ENCODE data around the gene C18orf63. TPM values are rescaled to one million over a fixed set of nuclear protein-coding genes. Genes with fewer than 3 reads are reported as not detected.
"Not testable (repeated sequence)": the region's sequence is repeated elsewhere in the genome, so short reads cannot be mapped to it uniquely, and the experiment has no call there.

The C18orf63 gene
- total RNA-seq, 2 experiments from 2014 or later = not detected

DNA sequence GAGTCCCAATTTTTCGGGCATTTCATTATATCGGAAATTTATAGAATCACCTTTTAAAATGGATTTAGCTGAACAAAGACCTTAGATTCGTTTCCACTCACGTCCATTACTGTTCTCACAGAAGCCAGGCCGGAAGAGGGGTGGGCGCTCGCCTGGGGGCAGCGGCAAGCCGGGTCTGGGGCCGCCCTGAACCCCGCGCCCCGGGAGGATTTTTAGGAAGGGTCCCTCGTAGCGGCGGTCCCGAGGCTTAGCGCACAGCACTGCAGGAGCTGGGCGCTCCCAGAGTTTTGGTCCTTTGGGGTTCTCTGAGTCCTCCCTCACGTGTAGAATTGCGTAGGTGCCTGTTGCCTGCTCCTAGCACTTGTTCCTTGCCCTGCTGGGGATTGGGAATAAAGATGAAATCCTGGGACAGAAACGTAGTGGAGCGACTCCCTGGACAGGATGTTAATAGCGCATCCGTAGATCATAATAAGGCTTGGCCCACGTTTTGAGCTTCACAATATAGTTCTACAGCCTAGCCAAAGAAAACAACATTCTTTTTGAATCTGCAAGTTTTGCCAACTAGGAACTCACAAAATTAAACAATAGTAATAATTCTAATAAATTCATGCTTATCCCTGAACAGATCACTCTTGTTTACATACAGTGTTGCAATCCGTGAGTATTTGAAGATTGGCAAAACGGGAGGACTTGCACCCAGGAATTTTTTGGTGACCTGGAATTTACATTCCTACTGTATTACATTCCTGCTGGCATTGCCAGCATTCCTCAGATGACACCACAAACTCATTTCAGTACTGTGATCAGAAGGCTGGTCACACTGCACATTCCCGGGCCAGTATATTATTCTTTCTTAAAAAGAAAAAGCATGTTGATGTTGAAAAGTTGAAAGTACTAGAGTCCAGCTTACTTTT is 875 bp downstream of the C18orf63 start:
- Histone ChIP-seq H3K27ac (ENCODE audit: low read depth, low read length, poor library complexity, severe bottlenecking) (no peak overlapping the region), H3K4me2 (ENCODE audit: low read length) (no peak overlapping the region), H3K9me2 (ENCODE audit: insufficient read depth, low read length) (no peaks in the 10 kb centered on the region), H2AFZ (ENCODE audit: low read length) (no peak overlapping the region), H3K9me3 (ENCODE audit: low read length) (no peaks in the 10 kb centered on the region), H3K4me1 (ENCODE audit: insufficient read depth, low read length, poor library complexity, severe bottlenecking) (no peaks in the 10 kb centered on the region), H4K20me1 (ENCODE audit: insufficient read depth, low read length) (no peaks in the 10 kb centered on the region), H3K4me3 (ENCODE audit: low read depth, low read length, poor library complexity, severe bottlenecking) (no peak overlapping the region), H3K79me2 (ENCODE audit: insufficient read depth, low read depth, low read length) (no peaks in the 10 kb centered on the region), H3K36me3 (ENCODE audit: insufficient read depth, low read length) (no peaks in the 10 kb centered on the region)
- ChIA-PET POLR2A (no interaction called here), CTCF (ENCODE audit: unreplicated experiment) (no interaction called here)
- no TSS peak for BruUV-seq (replicated peaks)
- no peak for TF ChIP-seq EZH2phosphoT487 (IDR thresholded peaks at IDR 0.05; ENCODE audit: borderline replicate concordance, low read depth, low read length)
- TF ChIP-seq, protein P1, sequence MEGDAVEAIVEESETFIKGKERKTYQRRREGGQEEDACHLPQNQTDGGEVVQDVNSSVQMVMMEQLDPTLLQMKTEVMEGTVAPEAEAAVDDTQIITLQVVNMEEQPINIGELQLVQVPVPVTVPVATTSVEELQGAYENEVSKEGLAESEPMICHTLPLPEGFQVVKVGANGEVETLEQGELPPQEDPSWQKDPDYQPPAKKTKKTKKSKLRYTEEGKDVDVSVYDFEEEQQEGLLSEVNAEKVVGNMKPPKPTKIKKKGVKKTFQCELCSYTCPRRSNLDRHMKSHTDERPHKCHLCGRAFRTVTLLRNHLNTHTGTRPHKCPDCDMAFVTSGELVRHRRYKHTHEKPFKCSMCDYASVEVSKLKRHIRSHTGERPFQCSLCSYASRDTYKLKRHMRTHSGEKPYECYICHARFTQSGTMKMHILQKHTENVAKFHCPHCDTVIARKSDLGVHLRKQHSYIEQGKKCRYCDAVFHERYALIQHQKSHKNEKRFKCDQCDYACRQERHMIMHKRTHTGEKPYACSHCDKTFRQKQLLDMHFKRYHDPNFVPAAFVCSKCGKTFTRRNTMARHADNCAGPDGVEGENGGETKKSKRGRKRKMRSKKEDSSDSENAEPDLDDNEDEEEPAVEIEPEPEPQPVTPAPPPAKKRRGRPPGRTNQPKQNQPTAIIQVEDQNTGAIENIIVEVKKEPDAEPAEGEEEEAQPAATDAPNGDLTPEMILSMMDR (conservative IDR thresholded peaks at IDR 0.05; ENCODE audit: low read length) = no peak
- intact Hi-C loops (cut with micrococcal nuclease; ENCODE audit: unreplicated experiment) = no loop called here
- DNase-seq (ENCODE audit: low spot score) = no peak

DNA sequence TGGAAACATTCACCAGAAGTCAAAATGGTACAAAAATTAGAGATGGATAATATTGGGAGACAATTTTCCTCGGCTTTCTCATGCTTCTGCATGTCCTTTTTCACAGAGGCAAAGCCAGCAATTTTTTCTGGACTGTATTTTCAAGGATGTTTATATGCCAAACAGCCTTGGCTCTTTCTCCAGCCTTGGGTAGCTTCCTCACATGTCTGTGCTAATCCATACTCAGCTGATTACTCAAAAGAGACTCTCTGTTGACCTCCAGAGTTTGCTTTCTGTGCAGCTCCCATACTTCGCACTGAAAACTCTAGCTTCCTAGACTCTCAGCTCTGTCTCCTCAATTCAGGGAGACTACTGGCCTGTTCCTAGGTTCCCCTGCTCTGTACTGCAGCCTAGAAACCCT is 10.6 kb downstream of the C18orf63 start:
- H2AFZ ChIP-seq (ENCODE audit: low read length) = no peak overlapping the region
- no peak overlapping the region for H3K27ac ChIP-seq (ENCODE audit: low read depth, low read length, poor library complexity, severe bottlenecking)
- no peaks in the 10 kb centered on the region for H3K9me2 ChIP-seq (ENCODE audit: insufficient read depth, low read length)
- POLR2A ChIA-PET = no interaction called here
- H3K4me1 ChIP-seq (ENCODE audit: insufficient read depth, low read length, poor library complexity, severe bottlenecking) = no peaks in the 10 kb centered on the region
- no peak overlapping the region for H3K4me2 ChIP-seq (ENCODE audit: low read length)
- TF ChIP-seq, protein P1 (conservative IDR thresholded peaks at IDR 0.05; ENCODE audit: low read length) = no peak
- no peak for TF ChIP-seq EZH2phosphoT487 (IDR thresholded peaks at IDR 0.05; ENCODE audit: borderline replicate concordance, low read depth, low read length)
- H3K79me2 ChIP-seq (ENCODE audit: insufficient read depth, low read depth, low read length) = no peaks in the 10 kb centered on the region
- intact Hi-C loops (cut with micrococcal nuclease; ENCODE audit: unreplicated experiment) = no loop called here
- no peaks in the 10 kb centered on the region for H3K9me3 ChIP-seq (ENCODE audit: low read length)
- BruUV-seq (replicated peaks) = no TSS peak
- H4K20me1 ChIP-seq (ENCODE audit: insufficient read depth, low read length) = no peaks in the 10 kb centered on the region
- no peaks in the 10 kb centered on the region for H3K36me3 ChIP-seq (ENCODE audit: insufficient read depth, low read length)
- H3K4me3 ChIP-seq (ENCODE audit: low read depth, low read length, poor library complexity, severe bottlenecking) = no peak overlapping the region
- CTCF ChIA-PET (ENCODE audit: unreplicated experiment) = no interaction called here
- no peak for DNase-seq (ENCODE audit: low spot score)

- BruUV-seq (replicated peaks); H2AFZ ChIP-seq (ENCODE audit: low read length); CTCF ChIA-PET (ENCODE audit: unreplicated experiment): not testable (repeated sequence)
These were observed 11.2 kb downstream of the C18orf63 start for GRCh38 chr18:74326791-74327190.

More at GRCh38 chr18:74326791-74327190, 11.2 kb downstream of the C18orf63 start:
- H3K4me2 ChIP-seq (ENCODE audit: low read length); intact Hi-C loops (cut with micrococcal nuclease; ENCODE audit: unreplicated experiment); H4K20me1 ChIP-seq (ENCODE audit: insufficient read depth, low read length); DNase-seq (ENCODE audit: low spot score); H3K4me3 ChIP-seq (ENCODE audit: low read depth, low read length, poor library complexity, severe bottlenecking); H3K9me3 ChIP-seq (ENCODE audit: low read length); H3K4me1 ChIP-seq (ENCODE audit: insufficient read depth, low read length, poor library complexity, severe bottlenecking); H3K79me2 ChIP-seq (ENCODE audit: insufficient read depth, low read depth, low read length); POLR2A ChIA-PET; H3K36me3 ChIP-seq (ENCODE audit: insufficient read depth, low read length); H3K9me2 ChIP-seq (ENCODE audit: insufficient read depth, low read length); H3K27ac ChIP-seq (ENCODE audit: low read depth, low read length, poor library complexity, severe bottlenecking): not testable (repeated sequence)

Data from OCI-LY7 (cell line).